Small intestine (tissue), 7 donors: ENCODE measurements around the gene RACK1. TPM values are rescaled to one million over a fixed set of nuclear protein-coding genes. Genes with fewer than 3 reads are reported as not detected.
A peak's percentile ranks its signal among the peaks of the same experiment; 100 is the strongest.

Experiments used
- DNase-seq, 2 donors: peaks; one replicate each; pipeline versions ENCODE4 v3.0.0 to v3.0.0-alpha.2; 2013
- FAIRE-seq: peaks from 2 replicates; lab custom pipeline; 2012; peaks lifted over from hg19 to GRCh38; lab: Jason Lieb, UNC
- H3K27ac ChIP-seq, 3 donors: one replicate each; pipeline ENCODE4 v1.5.1; 2013; ENCODE audit warnings: low read length in 2 of 3, mild to moderate bottlenecking in 2 of 3, control low read depth in 1 of 3, inconsistent platforms in 1 of 3, low read depth in 1 of 3, moderate library complexity in 1 of 3
- H3K27me3 ChIP-seq, 3 donors: one replicate each; pipeline ENCODE4 v1.6.1; 2013; ENCODE audit warnings: low read length in 3 of 3, inconsistent platforms in 1 of 3; ENCODE audit not compliant: control insufficient read depth in 3 of 3, insufficient read depth in 3 of 3
- H3K36me3 ChIP-seq, 3 donors: one replicate each; pipeline ENCODE4 v1.6.1; 2013; ENCODE audit warnings: low read length in 3 of 3, inconsistent platforms in 1 of 3, low read depth in 1 of 3, mild to moderate bottlenecking in 1 of 3, moderate library complexity in 1 of 3; ENCODE audit not compliant: control insufficient read depth in 3 of 3, insufficient read depth in 2 of 3
- H3K4me1 ChIP-seq, 3 donors: one replicate each; pipeline ENCODE4 v1.6.1; 2013; ENCODE audit warnings: low read length in 2 of 3, inconsistent platforms in 1 of 3, low read depth in 1 of 3, mild to moderate bottlenecking in 1 of 3, moderate library complexity in 1 of 3; ENCODE audit not compliant: control insufficient read depth in 3 of 3, insufficient read depth in 2 of 3
- H3K4me3 ChIP-seq, 3 donors: one replicate each; pipeline ENCODE4 v1.5.1; 2013; ENCODE audit warnings: low read length in 3 of 3, control low read depth in 1 of 3, inconsistent platforms in 1 of 3, low read depth in 1 of 3, mild to moderate bottlenecking in 1 of 3, moderate library complexity in 1 of 3
- H3K9me3 ChIP-seq, 2 donors: one replicate each; pipeline ENCODE4 v1.6.1; 2013; ENCODE audit warnings: low read depth in 1 of 2, low read length in 1 of 2; ENCODE audit not compliant: control insufficient read depth in 2 of 2, insufficient read depth in 1 of 2
- WGBS, 3 donors: extraction: QIAGEN DNeasy Blood & Tissue Kit; methylation state at CpG; one replicate each; pipeline ENCODE4 v1.1.7; 2013; 5-methylcytosine and 5-hydroxymethylcytosine counted together
- polyA plus RNA-seq, 4 donors: library from polyadenylated mRNA; stranded (reverse) in 3 of 4; unstranded in 1 of 4; fragments of 200-250 nt in 3 of 4; fragments of 120-200 nt in 1 of 4; gene quantifications; one replicate each; pipeline versions ENCODE4 v1.2.1 to v1.2.3, GENCODE V29; 2013
- donor health status: healthy with polysubstance abuse.
- donor health status: control.
- donor health status: control.
- donor health status: Bipolar disorder and iron deficiency.
- donor health status: healthy.

The RACK1 gene
- polyA plus RNA-seq, 4 donors: 1,482 to 3,503 (median 2,448) TPM

DNA sequence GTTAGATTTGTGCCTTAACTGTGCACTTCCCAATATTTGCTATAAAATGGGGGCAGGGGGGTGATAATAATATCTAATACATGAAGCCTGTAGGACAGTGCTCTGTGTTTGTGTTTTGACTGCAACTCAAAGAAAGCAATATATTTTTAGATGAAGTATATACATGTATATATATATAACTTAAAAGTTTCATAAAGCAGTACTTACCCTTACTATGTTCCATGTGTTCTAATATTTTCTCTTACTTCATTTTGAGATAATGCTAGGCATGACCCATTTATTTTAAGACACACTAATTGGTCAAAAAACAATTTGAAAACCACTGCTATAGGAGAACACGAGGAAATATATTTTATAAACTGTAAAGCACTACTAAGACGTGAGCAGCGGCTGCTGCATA lies 14.9 kb upstream of the RACK1 start:
- peak overlapping the region in 2 of 3 donors; percentile 81 to 91 for H3K4me3 ChIP-seq
- H3K4me1 ChIP-seq: peaks cover 2 to 16% (median 16%) of the 10 kb centered on the region in 3 donors
- H3K27me3 ChIP-seq: no peaks in the 10 kb centered on the region
- H3K9me3 ChIP-seq: peaks cover 0 to 4% of the 10 kb centered on the region in 2 donors
- H3K27ac ChIP-seq: no peak overlapping the region
- no peak for FAIRE-seq
- peaks cover 0 to 19% (median 0%) of the 10 kb centered on the region in 3 donors for H3K36me3 ChIP-seq
- WGBS, 3 donors: 28 to 55% (median 54%) methylated on average over 3 of the region's 3 CpGs
- no peak for DNase-seq

DNA sequence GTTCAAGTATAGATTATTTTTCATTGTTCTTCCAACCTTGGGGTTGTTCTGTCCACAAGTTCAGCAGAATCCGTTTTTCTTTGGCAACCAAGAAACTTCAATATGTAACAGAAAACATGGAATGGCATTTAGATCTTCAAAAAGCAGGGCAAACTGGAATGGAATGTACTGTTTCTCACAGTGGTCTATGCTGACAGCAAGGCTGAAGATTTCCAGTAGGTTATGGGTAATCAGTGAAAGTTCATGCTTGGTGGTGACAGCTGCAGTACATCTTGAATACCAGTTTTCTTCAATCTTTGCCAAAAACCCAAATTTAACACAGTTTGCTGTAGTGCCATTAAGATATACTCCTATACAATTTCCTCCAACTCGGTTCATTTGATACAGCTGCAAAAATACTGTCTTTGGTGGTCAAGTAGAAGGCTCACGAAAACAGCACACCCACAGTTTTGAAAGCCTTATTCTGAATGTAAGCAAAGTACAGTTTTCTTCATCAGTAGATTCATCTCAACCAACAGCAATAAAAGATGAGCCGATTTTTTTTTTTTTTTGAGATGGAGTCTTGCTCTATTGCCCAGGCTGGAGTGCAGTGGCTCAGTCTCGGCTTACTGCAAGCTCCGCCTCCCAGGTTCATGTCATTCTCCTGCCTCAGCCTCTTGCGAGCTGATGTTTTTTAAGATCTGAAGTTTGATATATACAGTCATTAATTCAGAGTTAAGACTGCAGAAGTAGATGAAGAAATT lies 12.3 kb upstream of the RACK1 start:
- 78 to 83% (median 80%) methylated on average over 7 of the region's 7 CpGs for WGBS, 3 donors
- FAIRE-seq (no peak), DNase-seq (no peak)
- Histone ChIP-seq H3K4me1 (peaks cover 5 to 16% (median 16%) of the 10 kb centered on the region in 3 donors), H3K27ac (no peak overlapping the region), H3K27me3 (no peaks in the 10 kb centered on the region), H3K4me3 (no peak overlapping the region), H3K9me3 (no peaks in the 10 kb centered on the region), H3K36me3 (peaks cover 0 to 20% (median 2%) of the 10 kb centered on the region in 3 donors)

GRCh38 chr5:181255276-181255675 lies 11.6 kb upstream of the RACK1 start:
- H3K27me3 ChIP-seq: no peaks in the 10 kb centered on the region
- peaks cover 5 to 16% (median 16%) of the 10 kb centered on the region in 3 donors for H3K4me1 ChIP-seq
- H3K27ac ChIP-seq: no peak overlapping the region
- H3K4me3 ChIP-seq: no peak overlapping the region
- H3K9me3 ChIP-seq: no peaks in the 10 kb centered on the region
- peaks cover 0 to 25% (median 2%) of the 10 kb centered on the region in 3 donors for H3K36me3 ChIP-seq
- FAIRE-seq: no peak
- DNase-seq: no peak
- 58 to 73% (median 63%) methylated on average over 1 of the region's 1 CpG for WGBS, 3 donors

- WGBS, 3 donors: 58 to 71% (median 64%) methylated on average over 4 of the region's 4 CpGs
- H3K27me3 ChIP-seq: no peaks in the 10 kb centered on the region
- H3K9me3 ChIP-seq: no peaks in the 10 kb centered on the region
- peak overlapping the region in 2 of 3 donors; percentile 61 to 77 for H3K4me3 ChIP-seq
- DNase-seq (no peak), FAIRE-seq (no peak)
- peak overlapping the region in 1 of 3 donors; percentile 47 for H3K27ac ChIP-seq
- H3K36me3 ChIP-seq: peaks cover 0 to 15% (median 2%) of the 10 kb centered on the region in 3 donors
- H3K4me1 ChIP-seq: peaks cover 14 to 19% (median 15%) of the 10 kb centered on the region in 3 donors
Observed at GRCh38 chr5:181248277-181248676, 4.6 kb upstream of the RACK1 start.

DNA sequence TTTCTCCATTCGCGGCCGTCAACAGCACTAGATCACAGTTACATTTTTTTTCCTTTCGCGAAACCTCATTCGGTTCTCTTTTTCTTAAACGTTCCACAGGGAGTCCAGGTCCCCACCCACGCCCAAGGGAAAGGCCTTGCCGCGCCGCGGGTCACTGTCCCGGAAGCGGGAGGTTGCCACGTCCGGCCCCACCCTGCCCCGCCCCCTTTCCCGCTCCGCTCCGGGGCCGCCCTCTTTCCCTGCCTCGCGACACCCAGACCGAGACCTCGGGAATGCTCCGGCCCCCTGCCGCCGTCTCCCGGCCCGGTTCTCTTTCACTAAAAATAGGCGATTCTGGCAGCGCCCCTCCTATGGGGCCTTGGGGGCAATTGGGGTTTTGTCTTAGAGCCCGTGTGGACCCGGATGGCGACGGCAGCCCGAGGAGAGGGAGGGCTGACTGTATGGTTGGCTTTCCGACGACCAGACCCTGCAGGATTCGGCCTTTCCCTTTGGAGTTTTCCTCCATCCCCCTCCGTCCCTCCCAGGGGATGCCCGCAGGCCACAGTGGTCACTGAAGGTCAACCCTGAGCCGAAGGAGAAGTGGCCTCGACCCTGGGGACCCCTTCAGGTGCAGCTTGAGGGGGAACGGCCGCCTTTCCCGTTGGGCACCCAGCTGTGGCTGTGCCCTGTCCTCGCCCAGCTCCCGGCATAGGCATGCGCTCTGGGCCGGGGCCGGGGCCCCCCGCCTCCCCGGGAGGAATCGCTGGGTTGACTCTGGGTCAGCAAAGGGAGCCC lies 2.8 kb upstream of the RACK1 start:
- Histone ChIP-seq H3K36me3 (peaks cover 1 to 29% (median 5%) of the 10 kb centered on the region in 3 donors), H3K4me1 (peaks cover 10 to 27% (median 18%) of the 10 kb centered on the region in 3 donors), H3K9me3 (no peaks in the 10 kb centered on the region), H3K27me3 (no peaks in the 10 kb centered on the region), H3K4me3 (peak overlapping the region; percentile 52 to 77 (median 61)), H3K27ac (peak overlapping the region; percentile 96 to 99 (median 99))
- FAIRE-seq (no peak), DNase-seq (peak; percentile 90 to 96)
- 0 to 1% (median 0%) methylated on average over 54 to 55 of the region's 55 CpGs for WGBS, 3 donors

GRCh38 chr5:181245427-181246275 lies 1.9 kb upstream of the RACK1 start:
- peaks cover 2 to 31% (median 11%) of the 10 kb centered on the region in 3 donors for H3K36me3 ChIP-seq
- H3K27ac ChIP-seq: peak overlapping the region; percentile 96 to 99 (median 99)
- FAIRE-seq: no peak
- peaks cover 10 to 29% (median 20%) of the 10 kb centered on the region in 3 donors for H3K4me1 ChIP-seq
- WGBS, 3 donors: 28 to 37% (median 32%) methylated on average over 34 of the region's 34 CpGs
- no peaks in the 10 kb centered on the region for H3K27me3 ChIP-seq
- no peaks in the 10 kb centered on the region for H3K9me3 ChIP-seq
- DNase-seq: no peak
- H3K4me3 ChIP-seq: peak overlapping the region; percentile 52 to 77 (median 61)

GRCh38 chr5:181243018-181243563 lies 615 bp downstream of the RACK1 start:
- no peaks in the 10 kb centered on the region for H3K9me3 ChIP-seq
- no peaks in the 10 kb centered on the region for H3K27me3 ChIP-seq
- H3K27ac ChIP-seq: peak overlapping the region; percentile 72 to 99 (median 95)
- H3K4me1 ChIP-seq: peaks cover 7 to 26% (median 12%) of the 10 kb centered on the region in 3 donors
- no peak for DNase-seq
- FAIRE-seq: no peak
- H3K36me3 ChIP-seq: peaks cover 6 to 54% (median 14%) of the 10 kb centered on the region in 3 donors
- peak overlapping the region; percentile 80 to 97 (median 83) for H3K4me3 ChIP-seq
- WGBS, 3 donors: 0 to 1% (median 1%) methylated on average over 24 to 25 of the region's 25 CpGs
